Upper lobe of left lung (tissue), 6 donors: ENCODE results near the gene FRMPD2. TPM values are rescaled to one million over a fixed set of nuclear protein-coding genes. Genes with fewer than 3 reads are reported as not detected.

Source experiments
- ATAC-seq, 2 donors: fragments of 200-7000 bp; cut with Tn5 transposase; one replicate each; pipeline ENCODE4 v1.9.1; 2022; ENCODE audit warnings: mild to moderate bottlenecking in 2 of 2, moderate library complexity in 2 of 2; ENCODE audit not compliant: low FRiP score in 2 of 2
- DNase-seq, 2 donors: peaks; one replicate each; pipeline ENCODE4 v3.0.0-alpha.2; 2019 to 2020
- H3K27ac ChIP-seq, 4 donors: fragments of 200-600 bp; sonication (generic); one replicate each; pipeline ENCODE4 v1.5.1; 2016 to 2019
- H3K27me3 ChIP-seq, 4 donors: fragments of 200-600 bp; sonication (generic); one replicate each; pipeline ENCODE4 v1.5.1; 2017 to 2019
- H3K36me3 ChIP-seq, 4 donors: fragments of 200-600 bp; sonication (generic); one replicate each; pipeline ENCODE4 v1.5.1; 2016 to 2019
- H3K4me1 ChIP-seq, 4 donors: fragments of 200-600 bp; sonication (generic); one replicate each; pipeline ENCODE4 v1.5.1; 2018 to 2019
- H3K4me3 ChIP-seq, 4 donors: fragments of 200-600 bp; sonication (generic); one replicate each; pipeline ENCODE4 v1.5.1; 2017 to 2019; ENCODE audit warnings: mild to moderate bottlenecking in 2 of 4, moderate library complexity in 1 of 4
- H3K9me3 ChIP-seq, 4 donors: fragments of 200-600 bp; sonication (generic); one replicate each; pipeline ENCODE4 v1.5.1; 2018 to 2019
- CTCF ChIP-seq, 6 experiments: fragments of 450-650 bp in 4 of 6; fragments of 200-600 bp in 2 of 6; sonication (generic) in 2 of 6; IDR thresholded peaks; one replicate each; pipeline ENCODE4 v1.5.1; 2016 to 2019; ENCODE audit warnings: antibody characterized with exemption in 6 of 6
- EP300 ChIP-seq, 4 donors: sonication (generic); formaldehyde crosslinking; IDR thresholded peaks; one replicate each; pipeline ENCODE4 v1.5.1; 2017; ENCODE audit warnings: antibody characterized with exemption in 4 of 4, control low read depth in 2 of 4
- POLR2A ChIP-seq, 4 donors: fragments of 450-650 bp; IDR thresholded peaks; one replicate each; pipeline ENCODE4 v1.5.1; 2016 to 2017; ENCODE audit warnings: antibody characterized with exemption in 4 of 4, mild to moderate bottlenecking in 2 of 4
- POLR2AphosphoS5 ChIP-seq, 2 donors: sonication (generic); formaldehyde crosslinking; IDR thresholded peaks; one replicate each; pipeline ENCODE4 v1.5.1; 2017; ENCODE audit warnings: antibody characterized with exemption in 2 of 2
- WGBS, 2 donors: methylation state at CpG; one replicate each; pipeline ENCODE4 v1.1.5; 2017 to 2018; 5-methylcytosine and 5-hydroxymethylcytosine counted together
- total RNA-seq, 6 donors: library from RNA; depleted of rRNA in 4 of 6; stranded (reverse); fragments of >200 nt in 4 of 6; gene quantifications; one replicate each; pipeline versions ENCODE4 v1.1.0 to v1.2.1, GENCODE V29; 2016 to 2021
- donor health status: DM: no; HTN: no; CAD: no; lungs with moderate emphysema.
- donor health status: DM: no; HTN: yes; CAD: no; lungs with severe emphysema.

FRMPD2 gene
- total RNA-seq, 6 donors from 2014 or later = 0.23 to 38.6 (median 5.6) TPM

- no peak for ATAC-seq
- DNase-seq = no peak
Observed at GRCh38 chr10:48216204-48216505, 58.3 kb downstream of the FRMPD2 start.

GRCh38 chr10:48215486-48216203 lies 58.9 kb downstream of the FRMPD2 start:
- peak in 1 of 2 donors; percentile 45 for DNase-seq

More at GRCh38 chr10:48216204-48216505, 58.3 kb downstream of the FRMPD2 start:
- no peak for TF ChIP-seq CTCF (IDR thresholded peaks at IDR 0.05)
- no peak for TF ChIP-seq POLR2AphosphoS5 (IDR thresholded peaks at IDR 0.05)
- no peak for TF ChIP-seq EP300 (IDR thresholded peaks at IDR 0.05)
- no peak for TF ChIP-seq POLR2A (IDR thresholded peaks at IDR 0.05)
- Histone ChIP-seq H3K4me3 (no peak overlapping the region), H3K27me3 (no peaks in the 10 kb centered on the region), H3K9me3 (no peaks in the 10 kb centered on the region), H3K36me3 (no peaks in the 10 kb centered on the region), H3K4me1 (no peaks in the 10 kb centered on the region), H3K27ac (no peak overlapping the region)

GRCh38 chr10:48214716-48215485 lies 59.6 kb downstream of the FRMPD2 start:
- Histone ChIP-seq H3K9me3 (no peaks in the 10 kb centered on the region), H3K4me1 (no peaks in the 10 kb centered on the region), H3K27ac (no peak overlapping the region), H3K36me3 (no peaks in the 10 kb centered on the region), H3K27me3 (no peaks in the 10 kb centered on the region), H3K4me3 (no peak overlapping the region)
- TF ChIP-seq POLR2A (IDR thresholded peaks at IDR 0.05) (no peak), CTCF (IDR thresholded peaks at IDR 0.05) (no peak), EP300 (IDR thresholded peaks at IDR 0.05) (no peak), POLR2AphosphoS5 (IDR thresholded peaks at IDR 0.05) (no peak)
- DNase-seq = no peak
- ATAC-seq = no peak
- 77 to 82% methylated on average over 6 of the region's 6 CpGs for WGBS, 2 donors

More at GRCh38 chr10:48215486-48216203, 58.9 kb downstream of the FRMPD2 start:
- no peaks in the 10 kb centered on the region for H3K9me3 ChIP-seq
- WGBS, 2 donors = 61 to 79% methylated on average over 5 of the region's 5 CpGs
- H3K36me3 ChIP-seq = no peaks in the 10 kb centered on the region
- no peaks in the 10 kb centered on the region for H3K4me1 ChIP-seq
- ATAC-seq = peak; percentile 58 to 62
- H3K27me3 ChIP-seq = no peaks in the 10 kb centered on the region
- peak in 5 of 6 experiments; percentile 31 to 48 (median 38) for TF ChIP-seq CTCF (IDR thresholded peaks at IDR 0.05)
- TF ChIP-seq POLR2AphosphoS5 (IDR thresholded peaks at IDR 0.05) = no peak
- TF ChIP-seq EP300 (IDR thresholded peaks at IDR 0.05) = no peak
- no peak overlapping the region for H3K27ac ChIP-seq
- no peak overlapping the region for H3K4me3 ChIP-seq

GRCh38 chr10:48213047-48213446 lies 61.4 kb downstream of the FRMPD2 start:
- H3K27ac ChIP-seq = no peak overlapping the region
- H3K27me3 ChIP-seq = no peaks in the 10 kb centered on the region
- no peaks in the 10 kb centered on the region for H3K4me1 ChIP-seq
- DNase-seq (no peak), ATAC-seq (no peak)
- no peaks in the 10 kb centered on the region for H3K9me3 ChIP-seq
- no peak overlapping the region for H3K4me3 ChIP-seq
- 25 to 47% methylated on average over 1 of the region's 1 CpG for WGBS, 2 donors
- TF ChIP-seq POLR2A (IDR thresholded peaks at IDR 0.05) = no peak
- TF ChIP-seq EP300 (IDR thresholded peaks at IDR 0.05) = no peak
- TF ChIP-seq CTCF (IDR thresholded peaks at IDR 0.05) = no peak
- TF ChIP-seq POLR2AphosphoS5 (IDR thresholded peaks at IDR 0.05) = no peak
- H3K36me3 ChIP-seq = no peaks in the 10 kb centered on the region
